ENCODE measurements around the gene MYBPH. TPM values are rescaled to one million over a fixed set of nuclear protein-coding genes. Genes with fewer than 3 reads are reported as not detected.

The MYBPH gene
- total RNA-seq, 4 donors from 2014 or later = 0.37 TPM; not detected in 3

DNA sequence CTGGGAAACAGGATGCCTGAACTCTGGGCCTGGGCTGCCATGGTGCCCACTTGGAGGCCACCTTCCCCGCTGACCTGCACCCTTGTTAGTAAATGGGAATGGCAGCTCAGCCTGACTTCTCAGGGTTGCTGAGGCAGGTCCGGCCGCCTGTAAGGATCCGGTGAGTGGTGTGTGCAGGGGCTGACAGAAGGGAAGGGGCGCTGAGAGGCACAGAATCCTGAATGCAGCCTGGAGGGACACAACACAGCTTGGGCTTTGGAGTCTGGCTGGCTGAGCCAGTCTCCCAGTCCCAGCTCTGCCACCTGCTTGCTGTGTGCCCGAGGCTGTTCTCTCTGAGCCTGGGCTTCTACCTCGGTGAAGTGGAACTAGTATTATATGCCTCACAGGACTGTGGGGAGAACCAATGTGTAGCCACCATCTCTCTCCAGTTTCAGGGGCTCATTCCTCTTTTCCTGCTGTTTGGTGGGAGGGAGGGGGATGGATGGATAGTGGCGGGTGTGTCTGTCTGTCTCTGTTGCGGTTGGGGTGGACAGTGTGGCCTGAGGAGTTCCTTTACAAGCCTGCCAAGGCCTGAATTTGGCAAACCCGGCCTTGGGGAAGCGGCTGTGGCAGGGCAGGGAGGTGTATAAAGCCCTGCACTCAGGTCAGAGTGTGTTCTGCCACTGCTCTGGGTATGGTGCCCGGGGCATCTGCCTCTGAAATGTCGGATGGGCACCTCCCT is 30.1 kb downstream of the MYBPH start:
- no peak for ATAC-seq (ENCODE audit: low FRiP score)
- no peak for DNase-seq (ENCODE audit: low spot score)
- TF ChIP-seq, protein P1, sequence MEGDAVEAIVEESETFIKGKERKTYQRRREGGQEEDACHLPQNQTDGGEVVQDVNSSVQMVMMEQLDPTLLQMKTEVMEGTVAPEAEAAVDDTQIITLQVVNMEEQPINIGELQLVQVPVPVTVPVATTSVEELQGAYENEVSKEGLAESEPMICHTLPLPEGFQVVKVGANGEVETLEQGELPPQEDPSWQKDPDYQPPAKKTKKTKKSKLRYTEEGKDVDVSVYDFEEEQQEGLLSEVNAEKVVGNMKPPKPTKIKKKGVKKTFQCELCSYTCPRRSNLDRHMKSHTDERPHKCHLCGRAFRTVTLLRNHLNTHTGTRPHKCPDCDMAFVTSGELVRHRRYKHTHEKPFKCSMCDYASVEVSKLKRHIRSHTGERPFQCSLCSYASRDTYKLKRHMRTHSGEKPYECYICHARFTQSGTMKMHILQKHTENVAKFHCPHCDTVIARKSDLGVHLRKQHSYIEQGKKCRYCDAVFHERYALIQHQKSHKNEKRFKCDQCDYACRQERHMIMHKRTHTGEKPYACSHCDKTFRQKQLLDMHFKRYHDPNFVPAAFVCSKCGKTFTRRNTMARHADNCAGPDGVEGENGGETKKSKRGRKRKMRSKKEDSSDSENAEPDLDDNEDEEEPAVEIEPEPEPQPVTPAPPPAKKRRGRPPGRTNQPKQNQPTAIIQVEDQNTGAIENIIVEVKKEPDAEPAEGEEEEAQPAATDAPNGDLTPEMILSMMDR (IDR thresholded peaks at IDR 0.05) = no peak

DNA sequence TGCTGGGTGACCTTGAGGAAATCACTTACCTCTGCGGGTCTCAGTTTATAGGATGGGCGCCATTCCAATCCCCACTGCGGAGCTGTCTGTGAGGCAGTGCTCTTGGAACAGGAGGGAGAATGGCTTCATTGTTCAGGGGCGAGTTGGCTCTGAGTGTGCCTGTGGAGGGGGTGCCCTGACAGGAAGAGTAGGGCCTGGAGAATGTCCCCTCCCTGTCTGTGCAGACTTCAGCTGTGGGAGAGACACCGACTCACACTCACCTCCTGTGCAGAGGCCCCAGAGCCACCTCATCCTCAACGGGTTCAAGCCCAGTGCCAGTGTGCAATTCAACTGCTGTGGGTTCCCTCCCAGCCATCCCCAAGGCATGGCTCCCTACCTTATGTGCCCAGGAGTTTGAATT is 31.0 kb downstream of the MYBPH start:
- DNase-seq (ENCODE audit: low spot score) = no peak
- no peak for ATAC-seq (ENCODE audit: low FRiP score)
- TF ChIP-seq, protein P1 (IDR thresholded peaks at IDR 0.05) = no peak

DNA sequence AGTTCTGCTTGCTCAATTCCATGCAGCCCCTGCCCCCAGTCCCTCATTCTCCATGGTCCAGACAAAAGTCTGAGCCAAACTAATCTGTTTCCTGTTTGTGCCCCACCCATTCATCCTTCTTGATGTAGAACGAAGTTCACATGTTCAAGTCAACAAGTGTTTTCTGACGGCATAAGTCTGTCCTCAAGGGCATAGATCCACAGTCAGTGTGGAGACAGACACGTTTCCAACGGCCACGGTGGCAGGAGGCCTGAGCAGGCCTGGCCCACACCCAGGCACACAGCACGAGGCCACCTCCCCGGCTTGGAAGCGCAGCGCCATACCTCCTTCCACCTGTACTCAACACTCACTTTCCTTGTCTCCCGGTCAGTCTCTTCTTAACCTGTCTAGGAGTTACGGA is 32.0 kb downstream of the MYBPH start:
- no peak for DNase-seq (ENCODE audit: low spot score)
- no peak for ATAC-seq (ENCODE audit: low FRiP score)
- TF ChIP-seq, protein P1 (IDR thresholded peaks at IDR 0.05) = no peak

DNA sequence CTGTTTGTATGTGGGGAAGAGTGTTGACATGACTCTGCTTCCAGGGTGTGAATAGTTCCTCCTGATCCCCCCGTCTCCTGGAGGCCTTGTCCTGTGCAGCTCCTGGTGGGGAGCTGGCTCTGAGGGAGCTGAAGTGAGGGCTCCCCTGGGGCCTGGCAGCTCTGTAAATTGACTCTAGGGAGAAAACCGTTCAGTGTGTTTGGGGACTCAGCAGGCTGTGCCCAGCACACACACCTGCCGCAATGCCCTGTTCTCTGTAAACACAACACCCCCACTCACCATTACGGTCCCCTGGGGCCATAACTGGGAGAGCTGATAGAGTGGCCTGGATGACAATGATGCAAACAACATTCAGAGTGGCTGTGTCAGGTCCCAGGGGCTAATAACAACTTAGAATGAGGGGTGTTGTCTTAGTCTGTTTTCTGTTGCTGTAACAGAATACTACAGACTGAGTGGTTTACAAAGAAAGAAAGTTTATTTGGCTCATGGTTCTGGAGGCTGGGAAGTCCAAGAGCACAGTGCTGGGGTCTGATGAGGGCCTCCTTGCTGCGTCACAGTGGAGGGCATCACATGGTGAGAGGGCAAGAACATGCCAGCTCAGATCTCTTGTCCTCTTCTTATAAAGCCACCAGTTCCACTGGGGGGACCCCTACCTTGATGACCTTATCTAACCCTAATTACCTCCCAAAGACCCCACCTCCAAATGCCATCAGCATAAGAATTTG is 32.8 kb downstream of the MYBPH start:
- no peak for ATAC-seq (ENCODE audit: low FRiP score)
- TF ChIP-seq, protein P1 (IDR thresholded peaks at IDR 0.05) = no peak
- DNase-seq (ENCODE audit: low spot score) = no peak

DNA sequence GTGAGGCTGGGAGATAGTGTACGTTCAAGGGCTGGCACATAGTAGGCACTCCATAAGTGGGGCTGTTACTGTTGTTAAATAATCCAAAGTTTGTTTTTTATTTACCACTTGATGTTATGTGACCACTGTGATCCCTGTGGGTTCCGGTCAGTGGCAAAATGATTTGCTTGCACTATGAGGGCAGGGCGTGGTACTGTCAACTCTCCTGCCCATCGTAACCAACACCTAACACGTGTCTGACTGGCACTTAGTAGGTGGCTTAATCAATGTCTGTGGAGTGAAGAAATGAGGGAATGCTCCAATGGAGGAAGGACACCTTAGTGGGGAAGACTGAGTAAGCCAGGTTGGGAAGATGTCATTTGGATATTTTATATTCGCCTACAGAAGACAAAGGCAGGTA is 33.5 kb downstream of the MYBPH start:
- no peak for DNase-seq (ENCODE audit: low spot score)
- ATAC-seq (ENCODE audit: low FRiP score) = no peak
- TF ChIP-seq, protein P1 (IDR thresholded peaks at IDR 0.05) = no peak

DNA sequence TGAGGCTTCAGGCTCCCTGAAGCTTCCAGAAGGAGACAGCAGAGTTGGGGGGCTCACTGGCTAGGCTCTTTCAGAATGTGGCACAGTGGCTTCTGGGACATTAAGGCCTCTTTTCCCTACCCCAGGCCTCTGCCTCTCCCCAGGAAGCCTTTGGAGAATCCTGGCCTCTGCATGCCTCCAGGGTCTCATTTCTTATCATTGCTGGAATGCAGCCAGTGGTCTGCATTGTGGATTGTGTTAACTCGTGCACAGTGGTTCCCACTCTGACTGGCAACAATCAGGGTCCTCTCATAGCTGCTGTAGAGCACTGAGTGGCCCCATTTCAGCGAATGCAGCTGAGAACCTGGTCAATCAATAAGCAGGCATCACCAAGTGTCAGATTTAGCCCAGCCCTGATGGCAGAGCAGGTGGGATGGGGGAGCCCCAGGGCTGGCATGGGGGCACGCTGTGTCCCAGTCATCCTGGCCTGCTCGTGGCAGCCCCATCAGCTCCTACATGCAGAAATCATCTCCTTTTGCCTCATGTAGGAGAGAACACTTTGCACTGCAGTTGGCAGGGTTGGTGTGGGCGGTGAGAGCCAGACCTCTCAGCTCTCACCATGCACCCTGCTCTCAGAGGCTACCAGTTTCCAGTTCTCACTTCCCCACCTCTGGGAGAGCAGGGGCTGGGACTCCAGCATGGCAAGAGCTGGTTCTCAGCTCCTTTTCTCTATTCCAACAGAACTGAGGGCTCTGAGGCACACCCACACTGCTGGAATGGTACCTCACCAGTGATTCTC is 34.7 kb downstream of the MYBPH start:
- no peak for ATAC-seq (ENCODE audit: low FRiP score)
- no peak for DNase-seq (ENCODE audit: low spot score)
- TF ChIP-seq, protein P1 (IDR thresholded peaks at IDR 0.05) = no peak
